ENCODE data around the gene JUP. TPM values are rescaled to one million over a fixed set of nuclear protein-coding genes. Genes with fewer than 3 reads are reported as not detected.
A peak's percentile ranks its signal among the peaks of the same experiment; 100 is the strongest.

Gene JUP
- total and polyA plus RNA-seq, 2 of the 13 experiments (the other 11 are each of a cell fraction or from before 2014, with no cell fraction given): 12.1 to 20.6 TPM

DNA sequence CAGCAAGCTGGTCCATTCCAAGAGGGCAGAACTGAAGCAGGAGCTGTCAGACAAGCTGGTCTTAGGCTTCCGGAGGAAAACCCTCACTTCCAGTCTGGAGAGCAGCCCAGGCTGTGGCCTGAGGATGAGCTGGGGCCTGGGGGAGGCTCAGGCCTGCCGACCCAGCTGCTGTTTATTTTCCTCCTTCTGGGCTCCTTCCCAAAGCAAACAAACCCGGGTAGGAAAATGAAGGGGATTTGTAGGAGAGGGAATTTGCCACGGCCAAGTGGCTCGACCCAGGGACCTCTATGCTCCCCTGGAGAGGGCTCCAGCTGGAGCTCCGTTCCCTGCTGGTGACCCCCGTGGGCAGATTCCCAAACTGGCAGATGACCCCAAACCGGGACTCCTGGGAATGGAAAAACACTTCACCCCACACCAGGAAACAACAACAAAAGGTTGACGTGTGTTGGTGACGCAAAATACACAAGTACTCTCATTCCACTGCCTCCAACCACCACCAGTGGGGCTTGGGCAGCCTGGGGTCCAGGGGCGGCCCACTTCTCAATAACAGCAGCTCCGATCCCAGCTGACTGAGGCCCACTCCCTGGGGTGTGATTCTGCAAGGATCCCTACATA, 8.8 kb downstream of the JUP start (continued):
- TF ChIP-seq GTF3A (CRISPR knock-in tag; conservative IDR thresholded peaks at IDR 0.05) (0 out of 2 replicates have a peak, but pooled peaks have one; percentile 26), THAP11 (CRISPR knock-in tag; IDR thresholded peaks at IDR 0.05) (0 out of 2 replicates have a peak, but pooled peaks have one; percentile 19), RORA (CRISPR knock-in tag; IDR thresholded peaks at IDR 0.05) (no peak), ZNF572 (CRISPR knock-in tag; IDR thresholded peaks at IDR 0.05) (no peak), ZNF33A (CRISPR knock-in tag; IDR thresholded peaks at IDR 0.05; ENCODE audit: borderline replicate concordance) (peak; percentile 72; the same call in 1 of the 2 replicates), THRA (CRISPR knock-in tag; IDR thresholded peaks at IDR 0.05; ENCODE audit: borderline replicate concordance) (peak; percentile 44), PBX3 (CRISPR knock-in tag; IDR thresholded peaks at IDR 0.05; ENCODE audit: borderline replicate concordance) (no peak), CBFB (CRISPR knock-in tag; IDR thresholded peaks at IDR 0.05) (peak; percentile 57; the same call in 1 of the 2 replicates), YY1 (IDR thresholded peaks at IDR 0.05; ENCODE audit: insufficient read depth, insufficient replicate concordance, low read depth, low read length) (peak; percentile 41), KLF12 (CRISPR knock-in tag; IDR thresholded peaks at IDR 0.05; ENCODE audit: borderline replicate concordance) (peak; percentile 53; the same call in 1 of the 2 replicates), ZNF556 (CRISPR knock-in tag; IDR thresholded peaks at IDR 0.05; ENCODE audit: borderline replicate concordance) (peak; percentile 19; the same call in 1 of the 2 replicates)
- TF ChIP-seq, protein P1, sequence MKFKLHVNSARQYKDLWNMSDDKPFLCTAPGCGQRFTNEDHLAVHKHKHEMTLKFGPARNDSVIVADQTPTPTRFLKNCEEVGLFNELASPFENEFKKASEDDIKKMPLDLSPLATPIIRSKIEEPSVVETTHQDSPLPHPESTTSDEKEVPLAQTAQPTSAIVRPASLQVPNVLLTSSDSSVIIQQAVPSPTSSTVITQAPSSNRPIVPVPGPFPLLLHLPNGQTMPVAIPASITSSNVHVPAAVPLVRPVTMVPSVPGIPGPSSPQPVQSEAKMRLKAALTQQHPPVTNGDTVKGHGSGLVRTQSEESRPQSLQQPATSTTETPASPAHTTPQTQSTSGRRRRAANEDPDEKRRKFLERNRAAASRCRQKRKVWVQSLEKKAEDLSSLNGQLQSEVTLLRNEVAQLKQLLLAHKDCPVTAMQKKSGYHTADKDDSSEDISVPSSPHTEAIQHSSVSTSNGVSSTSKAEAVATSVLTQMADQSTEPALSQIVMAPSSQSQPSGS (CRISPR knock-in tag; IDR thresholded peaks at IDR 0.05): no peak
- TF ChIP-seq, protein P2, sequence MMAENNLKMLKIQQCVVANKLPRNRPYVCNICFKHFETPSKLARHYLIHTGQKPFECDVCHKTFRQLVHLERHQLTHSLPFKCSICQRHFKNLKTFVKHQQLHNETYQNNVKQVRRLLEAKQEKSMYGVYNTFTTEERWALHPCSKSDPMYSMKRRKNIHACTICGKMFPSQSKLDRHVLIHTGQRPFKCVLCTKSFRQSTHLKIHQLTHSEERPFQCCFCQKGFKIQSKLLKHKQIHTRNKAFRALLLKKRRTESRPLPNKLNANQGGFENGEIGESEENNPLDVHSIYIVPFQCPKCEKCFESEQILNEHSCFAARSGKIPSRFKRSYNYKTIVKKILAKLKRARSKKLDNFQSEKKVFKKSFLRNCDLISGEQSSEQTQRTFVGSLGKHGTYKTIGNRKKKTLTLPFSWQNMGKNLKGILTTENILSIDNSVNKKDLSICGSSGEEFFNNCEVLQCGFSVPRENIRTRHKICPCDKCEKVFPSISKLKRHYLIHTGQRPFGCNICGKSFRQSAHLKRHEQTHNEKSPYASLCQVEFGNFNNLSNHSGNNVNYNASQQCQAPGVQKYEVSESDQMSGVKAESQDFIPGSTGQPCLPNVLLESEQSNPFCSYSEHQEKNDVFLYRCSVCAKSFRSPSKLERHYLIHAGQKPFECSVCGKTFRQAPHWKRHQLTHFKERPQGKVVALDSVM (CRISPR knock-in tag; IDR thresholded peaks at IDR 0.05): no peak
- TF ChIP-seq, protein P3, sequence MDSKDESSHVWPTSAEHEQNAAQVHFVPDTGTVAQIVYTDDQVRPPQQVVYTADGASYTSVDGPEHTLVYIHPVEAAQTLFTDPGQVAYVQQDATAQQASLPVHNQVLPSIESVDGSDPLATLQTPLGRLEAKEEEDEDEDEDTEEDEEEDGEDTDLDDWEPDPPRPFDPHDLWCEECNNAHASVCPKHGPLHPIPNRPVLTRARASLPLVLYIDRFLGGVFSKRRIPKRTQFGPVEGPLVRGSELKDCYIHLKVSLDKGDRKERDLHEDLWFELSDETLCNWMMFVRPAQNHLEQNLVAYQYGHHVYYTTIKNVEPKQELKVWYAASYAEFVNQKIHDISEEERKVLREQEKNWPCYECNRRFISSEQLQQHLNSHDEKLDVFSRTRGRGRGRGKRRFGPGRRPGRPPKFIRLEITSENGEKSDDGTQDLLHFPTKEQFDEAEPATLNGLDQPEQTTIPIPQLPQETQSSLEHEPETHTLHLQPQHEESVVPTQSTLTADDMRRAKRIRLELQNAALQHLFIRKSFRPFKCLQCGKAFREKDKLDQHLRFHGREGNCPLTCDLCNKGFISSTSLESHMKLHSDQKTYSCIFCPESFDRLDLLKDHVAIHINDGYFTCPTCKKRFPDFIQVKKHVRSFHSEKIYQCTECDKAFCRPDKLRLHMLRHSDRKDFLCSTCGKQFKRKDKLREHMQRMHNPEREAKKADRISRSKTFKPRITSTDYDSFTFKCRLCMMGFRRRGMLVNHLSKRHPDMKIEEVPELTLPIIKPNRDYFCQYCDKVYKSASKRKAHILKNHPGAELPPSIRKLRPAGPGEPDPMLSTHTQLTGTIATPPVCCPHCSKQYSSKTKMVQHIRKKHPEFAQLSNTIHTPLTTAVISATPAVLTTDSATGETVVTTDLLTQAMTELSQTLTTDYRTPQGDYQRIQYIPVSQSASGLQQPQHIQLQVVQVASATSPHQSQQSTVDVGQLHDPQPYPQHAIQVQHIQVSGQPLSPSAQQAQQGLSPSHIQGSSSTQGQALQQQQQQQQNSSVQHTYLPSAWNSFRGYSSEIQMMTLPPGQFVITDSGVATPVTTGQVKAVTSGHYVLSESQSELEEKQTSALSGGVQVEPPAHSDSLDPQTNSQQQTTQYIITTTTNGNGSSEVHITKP (CRISPR knock-in tag; IDR thresholded peaks at IDR 0.05; ENCODE audit: low read depth): peak; percentile 56
